ENCODE measurements around the gene RAB23. TPM values are rescaled to one million over a fixed set of nuclear protein-coding genes. Genes with fewer than 3 reads are reported as not detected.

The RAB23 gene
- total RNA-seq, 1 experiment from 2014 or later, result 18.1 TPM

DNA sequence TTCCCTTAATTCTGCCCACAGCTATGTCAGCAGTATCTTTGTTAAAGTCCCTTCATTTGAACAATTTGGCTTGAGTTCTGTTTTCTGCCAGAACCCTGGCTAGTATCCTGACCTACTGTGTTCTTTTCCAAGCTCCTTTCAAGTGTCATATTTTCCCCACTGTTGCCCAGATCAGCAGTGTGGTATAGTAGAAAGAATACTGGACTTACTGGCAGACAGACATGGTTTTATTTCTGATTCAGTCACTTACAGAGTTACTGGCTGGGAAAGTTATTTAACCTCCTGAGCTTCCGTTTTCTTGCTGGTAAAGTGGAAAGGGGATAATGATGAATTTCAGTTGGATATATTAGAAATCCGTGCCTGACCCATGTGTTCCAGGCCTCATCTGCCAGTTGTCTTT, 39.8 kb upstream of the RAB23 start:
- Histone ChIP-seq H3K23me2 (ENCODE audit: insufficient read length, low read depth, low read length, poor library complexity, severe bottlenecking) (no peaks in the 10 kb centered on the region), H3K4ac (ENCODE audit: low read depth, low read length) (no peak overlapping the region), H4K5ac (ENCODE audit: insufficient read length, low read depth, low read length) (no peak overlapping the region), H2BK120ac (ENCODE audit: low read depth, low read length, poor library complexity, severe bottlenecking) (no peak overlapping the region), H3K9me3 (ENCODE audit: control insufficient read depth, low read depth, low read length) (no peaks in the 10 kb centered on the region), H3K27me3 (ENCODE audit: insufficient read depth, low read length) (no peaks in the 10 kb centered on the region), H2BK5ac (ENCODE audit: insufficient read length, low read length) (no peak overlapping the region), H2BK12ac (ENCODE audit: insufficient read length, low read depth, low read length) (no peak overlapping the region), H2AK5ac (ENCODE audit: insufficient read length, low read length) (no peak overlapping the region), H3K9ac (ENCODE audit: extremely low read depth, insufficient read length, low read length) (no peak overlapping the region), H4K91ac (ENCODE audit: insufficient read length, low read depth, low read length) (no peak overlapping the region), H3K27ac (ENCODE audit: insufficient read length, low read depth, low read length) (no peak overlapping the region), H3K4me1 (ENCODE audit: insufficient read depth, low read length) (no peaks in the 10 kb centered on the region), H3K4me2 (ENCODE audit: insufficient read depth, insufficient read length, low read length) (no peak overlapping the region), H3K23ac (ENCODE audit: insufficient read length, low read depth, low read length) (no peak overlapping the region), H4K8ac (replicated peaks; ENCODE audit: insufficient read length, low read depth, low read length) (no peak overlapping the region), H3K79me1 (ENCODE audit: insufficient read depth, low read depth, low read length, poor library complexity, severe bottlenecking) (no peaks in the 10 kb centered on the region), H2BK20ac (ENCODE audit: low read depth, low read length, poor library complexity, severe bottlenecking) (no peak overlapping the region), H3K56ac (ENCODE audit: insufficient read length, low read depth, low read length) (no peak overlapping the region), H2BK15ac (ENCODE audit: low read depth, low read length) (no peak overlapping the region), H3K18ac (ENCODE audit: insufficient read length, low read depth, low read length) (no peak overlapping the region), H3T11ph (ENCODE audit: low read length) (no peak overlapping the region), H4K20me1 (ENCODE audit: control insufficient read depth, insufficient read depth, insufficient read length) (no peaks in the 10 kb centered on the region), H3K14ac (ENCODE audit: insufficient read depth, low read length) (no peak overlapping the region), H2AFZ (ENCODE audit: low read length) (no peak overlapping the region), H3K79me2 (ENCODE audit: insufficient read depth, low read length) (no peaks in the 10 kb centered on the region)
- H3K27me3 Mint-ChIP-seq (ENCODE audit: low read depth), result no peaks in the 10 kb centered on the region; the same call in 1 of the 2 replicates
- H3K9me3 Mint-ChIP-seq, result no peaks in the 10 kb centered on the region
- no peak overlapping the region for H3K4me3 Mint-ChIP-seq
- no peaks in the 10 kb centered on the region for H3K36me3 Mint-ChIP-seq (ENCODE audit: insufficient read depth in 1 of 3, low read depth in 3 of 3)
- TF ChIP-seq, protein P1, sequence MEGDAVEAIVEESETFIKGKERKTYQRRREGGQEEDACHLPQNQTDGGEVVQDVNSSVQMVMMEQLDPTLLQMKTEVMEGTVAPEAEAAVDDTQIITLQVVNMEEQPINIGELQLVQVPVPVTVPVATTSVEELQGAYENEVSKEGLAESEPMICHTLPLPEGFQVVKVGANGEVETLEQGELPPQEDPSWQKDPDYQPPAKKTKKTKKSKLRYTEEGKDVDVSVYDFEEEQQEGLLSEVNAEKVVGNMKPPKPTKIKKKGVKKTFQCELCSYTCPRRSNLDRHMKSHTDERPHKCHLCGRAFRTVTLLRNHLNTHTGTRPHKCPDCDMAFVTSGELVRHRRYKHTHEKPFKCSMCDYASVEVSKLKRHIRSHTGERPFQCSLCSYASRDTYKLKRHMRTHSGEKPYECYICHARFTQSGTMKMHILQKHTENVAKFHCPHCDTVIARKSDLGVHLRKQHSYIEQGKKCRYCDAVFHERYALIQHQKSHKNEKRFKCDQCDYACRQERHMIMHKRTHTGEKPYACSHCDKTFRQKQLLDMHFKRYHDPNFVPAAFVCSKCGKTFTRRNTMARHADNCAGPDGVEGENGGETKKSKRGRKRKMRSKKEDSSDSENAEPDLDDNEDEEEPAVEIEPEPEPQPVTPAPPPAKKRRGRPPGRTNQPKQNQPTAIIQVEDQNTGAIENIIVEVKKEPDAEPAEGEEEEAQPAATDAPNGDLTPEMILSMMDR (conservative IDR thresholded peaks at IDR 0.05), result no peak
- DNase-seq, result no peak
- H3K4me1 Mint-ChIP-seq, result no peaks in the 10 kb centered on the region
- H3K27ac Mint-ChIP-seq, result no peak overlapping the region
- WGBS (ENCODE audit: extremely low coverage, insufficient read length, low lambda C conversion rate), result no CpG with 5 or more reads among the region's 2 CpGs
